H1 (cell line): ENCODE data around the gene BCAR1.

ENCODE experiments used
- CHD2 ChIP-seq: IDR thresholded peaks from 2 replicates; pipeline ENCODE4 v1.6.1; 2012; ENCODE audit warnings: low read length, improper control_type of control experiment
- YY1 ChIP-seq: IDR thresholded peaks from 2 replicates; pipeline ENCODE4 v1.6.1; 2011; ENCODE audit warnings: low read depth, mild to moderate bottlenecking, low read length

DNA sequence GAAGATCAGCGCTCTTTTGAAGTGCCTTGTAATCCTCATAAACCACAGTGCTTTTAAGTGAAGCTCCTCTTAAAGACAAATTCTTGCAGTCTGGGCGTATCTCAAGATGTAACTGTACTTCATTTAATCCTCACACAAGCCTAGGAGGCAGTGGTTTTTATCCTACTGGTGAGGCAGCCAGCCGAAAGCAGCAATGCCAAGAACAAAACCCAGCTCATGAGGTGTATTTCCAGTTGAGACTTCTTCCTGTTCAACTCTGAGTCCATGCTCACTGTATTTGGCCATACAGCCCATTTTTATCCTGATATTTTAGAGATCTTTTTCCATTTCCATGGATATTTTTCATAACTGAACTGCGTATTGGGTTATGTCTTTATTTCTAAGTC, 58.2 kb downstream of the BCAR1 start:
- TF ChIP-seq CHD2: no peak
- TF ChIP-seq YY1: no peak
